ENCODE results near the gene TTBK1.

DNA sequence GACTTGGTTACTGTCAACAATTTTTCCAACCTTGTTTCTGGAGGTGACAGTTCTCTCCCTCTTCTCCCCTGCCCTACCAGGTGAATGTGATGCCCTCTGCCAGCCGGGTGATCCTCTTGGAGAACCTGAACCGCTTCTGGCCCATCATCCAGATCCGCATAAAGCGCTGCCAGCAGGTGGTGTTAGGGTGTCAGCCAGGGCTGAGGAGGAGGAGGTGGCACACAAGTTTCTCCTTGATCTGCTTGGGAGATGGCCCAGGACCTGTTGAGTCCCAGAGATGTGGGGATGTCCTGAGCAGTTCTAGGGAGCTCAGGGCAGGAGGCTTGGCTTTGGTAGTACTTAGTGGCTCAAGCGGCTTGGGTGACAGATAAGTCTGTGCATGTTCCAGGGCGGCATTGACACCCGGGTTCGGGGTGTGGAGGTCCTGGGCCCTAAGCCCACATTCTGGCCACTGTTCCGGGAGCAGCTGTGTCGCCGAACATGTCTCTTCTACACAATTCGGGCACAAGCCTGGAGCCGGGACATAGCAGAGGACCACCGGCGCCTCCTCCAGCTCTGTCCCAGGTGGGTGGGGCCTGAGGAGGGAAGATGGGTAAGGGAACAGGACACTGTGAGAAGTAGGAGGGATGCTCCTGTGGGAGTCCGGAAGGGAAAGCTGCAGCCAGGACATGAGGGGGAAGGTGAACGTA, 40.1 kb upstream of the TTBK1 start:
- TF ChIP-seq POLR2A (IDR thresholded peaks at IDR 0.05; ENCODE audit: low read length), result no peak
- no peak for TF ChIP-seq GATA1 (IDR thresholded peaks at IDR 0.05; ENCODE audit: low read depth, low read length)
